Mononuclear cell (primary cell): ENCODE results near the gene NPIPA7. TPM values are rescaled to one million over a fixed set of nuclear protein-coding genes. Genes with fewer than 3 reads are reported as not detected.
"Not testable (repeated sequence)": the region's sequence is repeated elsewhere in the genome, so short reads cannot be mapped to it uniquely, and the experiment has no call there.

Experiments
- H3K27me3 ChIP-seq: 2 replicates; pipeline ENCODE4 v1.6.0; 2011; ENCODE audit warnings: low read length, control low read depth; ENCODE audit not compliant: insufficient read depth
- H3K4me1 ChIP-seq: 2 replicates; pipeline ENCODE4 v1.5.1; 2011; ENCODE audit warnings: mild to moderate bottlenecking, low read length, control low read depth; ENCODE audit not compliant: insufficient read depth
- H3K4me3 ChIP-seq: 2 replicates; pipeline ENCODE4 v1.5.1; 2011; ENCODE audit warnings: mild to moderate bottlenecking, low read length, moderate library complexity
- H3K9me3 ChIP-seq: 2 replicates; pipeline ENCODE4 v1.5.1; 2011; ENCODE audit warnings: low read depth, mild to moderate bottlenecking, control low read depth, low read length
- total RNA-seq: library from RNA; depleted of rRNA; stranded (reverse); fragments of >200 nt; gene quantifications from one replicate; pipeline ENCODE4 v1.2.3, GENCODE V29; 2012

The NPIPA7 gene
- total RNA-seq, 1 donor: not detected

GRCh38 chr16:16402333-16402732, 23.4 kb downstream of the NPIPA7 start:
- H3K4me1 ChIP-seq: not testable (repeated sequence)

GRCh38 chr16:16404283-16404682, 25.3 kb downstream of the NPIPA7 start:
- not testable (repeated sequence) for H3K4me3 ChIP-seq, H3K4me1 ChIP-seq, H3K27me3 ChIP-seq, H3K9me3 ChIP-seq

More at GRCh38 chr16:16402333-16402732, 23.4 kb downstream of the NPIPA7 start:
- not testable (repeated sequence) for H3K27me3 ChIP-seq, H3K4me3 ChIP-seq, H3K9me3 ChIP-seq

- H3K4me1 ChIP-seq, H3K27me3 ChIP-seq, H3K4me3 ChIP-seq, H3K9me3 ChIP-seq: not testable (repeated sequence)
Measured at GRCh38 chr16:16405421-16405820, 26.5 kb downstream of the NPIPA7 start.

GRCh38 chr16:16408430-16408829, 29.5 kb downstream of the NPIPA7 start:
- H3K9me3 ChIP-seq, H3K4me3 ChIP-seq, H3K4me1 ChIP-seq, H3K27me3 ChIP-seq: not testable (repeated sequence)

GRCh38 chr16:16413773-16414172, 34.8 kb downstream of the NPIPA7 start:
- H3K9me3 ChIP-seq, H3K4me3 ChIP-seq, H3K27me3 ChIP-seq, H3K4me1 ChIP-seq: not testable (repeated sequence)

GRCh38 chr16:16417071-16417470, 38.1 kb downstream of the NPIPA7 start:
- not testable (repeated sequence) for H3K4me1 ChIP-seq, H3K9me3 ChIP-seq, H3K4me3 ChIP-seq, H3K27me3 ChIP-seq

- H3K4me1 ChIP-seq, H3K27me3 ChIP-seq, H3K9me3 ChIP-seq, H3K4me3 ChIP-seq: not testable (repeated sequence)
Measured at GRCh38 chr16:16417914-16418544, 39.1 kb downstream of the NPIPA7 start.

GRCh38 chr16:16420515-16420914, 41.6 kb downstream of the NPIPA7 start:
- not testable (repeated sequence) for H3K4me3 ChIP-seq, H3K9me3 ChIP-seq, H3K27me3 ChIP-seq, H3K4me1 ChIP-seq

- H3K9me3 ChIP-seq, H3K27me3 ChIP-seq, H3K4me1 ChIP-seq, H3K4me3 ChIP-seq: not testable (repeated sequence)
Measured at GRCh38 chr16:16425146-16425545, 46.2 kb downstream of the NPIPA7 start.

GRCh38 chr16:16431135-16431534, 52.2 kb downstream of the NPIPA7 start:
- not testable (repeated sequence) for H3K27me3 ChIP-seq, H3K4me1 ChIP-seq, H3K9me3 ChIP-seq, H3K4me3 ChIP-seq

GRCh38 chr16:16434711-16435110, 55.8 kb downstream of the NPIPA7 start:
- not testable (repeated sequence) for H3K27me3 ChIP-seq, H3K4me1 ChIP-seq, H3K4me3 ChIP-seq, H3K9me3 ChIP-seq

GRCh38 chr16:16441401-16441800, 62.5 kb downstream of the NPIPA7 start:
- H3K4me3 ChIP-seq, H3K9me3 ChIP-seq, H3K27me3 ChIP-seq, H3K4me1 ChIP-seq: not testable (repeated sequence)

Other genes with a start within 250 kb of the NPIPA7 start
- 0.63 TPM for gene ABCC6, start 155.6 kb upstream of the NPIPA7 start, total RNA-seq
- gene NOMO3, start 146.6 kb upstream of the NPIPA7 start, total RNA-seq: 26.9 TPM